ENCODE measurements around the gene COL5A1. TPM values are rescaled to one million over a fixed set of nuclear protein-coding genes. Genes with fewer than 3 reads are reported as not detected.
A peak's percentile ranks its signal among the peaks of the same experiment; 100 is the strongest.
"Not testable (repeated sequence)": the region's sequence is repeated elsewhere in the genome, so short reads cannot be mapped to it uniquely, and the experiment has no call there.

The COL5A1 gene
- total RNA-seq, 1 donor: 801 TPM

- no peak overlapping the region for H2AFZ ChIP-seq (ENCODE audit: low read length)
- H3K4me1 ChIP-seq (ENCODE audit: insufficient read depth, low read length): peaks cover 15% of the 10 kb centered on the region
- H3K4me2 ChIP-seq (ENCODE audit: insufficient read depth, low read length): no peak overlapping the region
- peaks cover 97% of the 10 kb centered on the region for H3K79me2 ChIP-seq (ENCODE audit: insufficient read depth, low read length)
- H3K9me3 ChIP-seq (ENCODE audit: low read depth, low read length): no peaks in the 10 kb centered on the region
- H3K4me3 ChIP-seq (ENCODE audit: insufficient read depth, low read length): no peak overlapping the region
- TF ChIP-seq CTCF (IDR thresholded peaks at IDR 0.05; ENCODE audit: extremely low read depth, low read depth, low read length): no peak
- peaks cover 98% of the 10 kb centered on the region for H4K20me1 ChIP-seq (ENCODE audit: insufficient read depth, low read length)
- peak; percentile 53 for DNase-seq (ENCODE audit: insufficient read length, low spot score, missing footprints)
- H3K36me3 ChIP-seq (ENCODE audit: insufficient read depth, low read length): peaks cover 22% of the 10 kb centered on the region
- no peak overlapping the region for H3K27ac ChIP-seq (ENCODE audit: low read depth, low read length)
- H3K27me3 ChIP-seq (ENCODE audit: insufficient read depth, low read length): no peaks in the 10 kb centered on the region
Measured at GRCh38 chr9:134684375-134684723, 42.7 kb downstream of the COL5A1 start.

GRCh38 chr9:134684941-134685340 is 43.3 kb downstream of the COL5A1 start:
- H2AFZ ChIP-seq (ENCODE audit: low read length); H3K4me3 ChIP-seq (ENCODE audit: insufficient read depth, low read length); H3K27ac ChIP-seq (ENCODE audit: low read depth, low read length); DNase-seq (ENCODE audit: insufficient read length, low spot score, missing footprints); H3K27me3 ChIP-seq (ENCODE audit: insufficient read depth, low read length); H3K4me2 ChIP-seq (ENCODE audit: insufficient read depth, low read length); H3K9me3 ChIP-seq (ENCODE audit: low read depth, low read length): not testable (repeated sequence)
- Histone ChIP-seq H3K36me3 (ENCODE audit: insufficient read depth, low read length) (peaks cover 28% of the 10 kb centered on the region), H4K20me1 (ENCODE audit: insufficient read depth, low read length) (peaks cover 100% of the 10 kb centered on the region), H3K79me2 (ENCODE audit: insufficient read depth, low read length) (peaks cover 98% of the 10 kb centered on the region), H3K4me1 (ENCODE audit: insufficient read depth, low read length) (peaks cover 17% of the 10 kb centered on the region)

- Histone ChIP-seq H3K27me3 (ENCODE audit: insufficient read depth, low read length) (no peaks in the 10 kb centered on the region), H4K20me1 (ENCODE audit: insufficient read depth, low read length) (peaks cover 100% of the 10 kb centered on the region), H3K79me2 (ENCODE audit: insufficient read depth, low read length) (peaks cover 98% of the 10 kb centered on the region)
Measured at GRCh38 chr9:134685784-134686183, 44.2 kb downstream of the COL5A1 start.

GRCh38 chr9:134686896-134687295 is 45.3 kb downstream of the COL5A1 start:
- Histone ChIP-seq H2AFZ (ENCODE audit: low read length) (no peak overlapping the region), H3K4me2 (ENCODE audit: insufficient read depth, low read length) (no peak overlapping the region), H3K79me2 (ENCODE audit: insufficient read depth, low read length) (peaks cover 98% of the 10 kb centered on the region), H3K9me3 (ENCODE audit: low read depth, low read length) (no peaks in the 10 kb centered on the region), H3K36me3 (ENCODE audit: insufficient read depth, low read length) (peaks cover 44% of the 10 kb centered on the region), H3K4me3 (ENCODE audit: insufficient read depth, low read length) (no peak overlapping the region), H4K20me1 (ENCODE audit: insufficient read depth, low read length) (peaks cover 100% of the 10 kb centered on the region), H3K4me1 (ENCODE audit: insufficient read depth, low read length) (peaks cover 4% of the 10 kb centered on the region), H3K27me3 (ENCODE audit: insufficient read depth, low read length) (no peaks in the 10 kb centered on the region), H3K27ac (ENCODE audit: low read depth, low read length) (no peak overlapping the region)
- no peak for TF ChIP-seq CTCF (IDR thresholded peaks at IDR 0.05; ENCODE audit: extremely low read depth, low read depth, low read length)
- peak; percentile 52 for DNase-seq (ENCODE audit: insufficient read length, low spot score, missing footprints)

More at GRCh38 chr9:134685784-134686183, 44.2 kb downstream of the COL5A1 start:
- no peak overlapping the region for H3K27ac ChIP-seq (ENCODE audit: low read depth, low read length)
- no peaks in the 10 kb centered on the region for H3K9me3 ChIP-seq (ENCODE audit: low read depth, low read length)
- H3K4me2 ChIP-seq (ENCODE audit: insufficient read depth, low read length): no peak overlapping the region
- H2AFZ ChIP-seq (ENCODE audit: low read length): no peak overlapping the region
- DNase-seq (ENCODE audit: insufficient read length, low spot score, missing footprints): no peak
- H3K36me3 ChIP-seq (ENCODE audit: insufficient read depth, low read length): peaks cover 33% of the 10 kb centered on the region
- H3K4me3 ChIP-seq (ENCODE audit: insufficient read depth, low read length): no peak overlapping the region
- TF ChIP-seq CTCF (IDR thresholded peaks at IDR 0.05; ENCODE audit: extremely low read depth, low read depth, low read length): no peak
- peaks cover 14% of the 10 kb centered on the region for H3K4me1 ChIP-seq (ENCODE audit: insufficient read depth, low read length)

Data from osteoblast (primary cell).